Non-pigmented ciliary epithelial cell (primary cell): ENCODE measurements around the gene C10orf62.
A peak's percentile ranks its signal among the peaks of the same experiment; 100 is the strongest.
"Not testable (repeated sequence)": the region's sequence is repeated elsewhere in the genome, so short reads cannot be mapped to it uniquely, and the experiment has no call there.

ENCODE experiments used
- DNase-seq: peaks from one replicate; pipeline ENCODE4 v3.0.0-alpha.2; 2010; ENCODE audit warnings: low read depth

C10orf62 gene

DNA sequence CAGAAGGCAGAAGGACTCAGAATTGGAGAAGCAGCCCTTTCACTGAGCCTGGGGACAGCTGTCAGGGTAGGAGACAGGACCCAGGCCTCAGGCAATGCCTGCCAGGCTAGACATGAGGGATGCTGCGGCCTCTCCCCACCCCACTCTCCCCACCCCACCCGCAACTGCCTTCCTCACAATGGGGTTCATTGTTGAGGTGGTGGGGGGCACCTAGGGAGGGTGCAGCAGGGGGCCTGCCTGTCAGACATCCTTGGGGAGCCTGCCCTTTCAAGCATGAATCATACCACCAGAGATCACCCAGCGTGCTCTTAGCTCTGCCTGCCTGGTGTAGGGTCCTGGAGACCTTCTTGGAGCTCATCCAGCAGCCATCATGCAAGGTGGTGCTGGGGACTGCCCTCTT, at the start of gene C10orf62:
Gene C10orf62, plus strand, starts transcription at position 243 of the 400 bp plus-strand sequence. CDS start 177 bp downstream, outside the sequence.
- no peak for DNase-seq

DNA sequence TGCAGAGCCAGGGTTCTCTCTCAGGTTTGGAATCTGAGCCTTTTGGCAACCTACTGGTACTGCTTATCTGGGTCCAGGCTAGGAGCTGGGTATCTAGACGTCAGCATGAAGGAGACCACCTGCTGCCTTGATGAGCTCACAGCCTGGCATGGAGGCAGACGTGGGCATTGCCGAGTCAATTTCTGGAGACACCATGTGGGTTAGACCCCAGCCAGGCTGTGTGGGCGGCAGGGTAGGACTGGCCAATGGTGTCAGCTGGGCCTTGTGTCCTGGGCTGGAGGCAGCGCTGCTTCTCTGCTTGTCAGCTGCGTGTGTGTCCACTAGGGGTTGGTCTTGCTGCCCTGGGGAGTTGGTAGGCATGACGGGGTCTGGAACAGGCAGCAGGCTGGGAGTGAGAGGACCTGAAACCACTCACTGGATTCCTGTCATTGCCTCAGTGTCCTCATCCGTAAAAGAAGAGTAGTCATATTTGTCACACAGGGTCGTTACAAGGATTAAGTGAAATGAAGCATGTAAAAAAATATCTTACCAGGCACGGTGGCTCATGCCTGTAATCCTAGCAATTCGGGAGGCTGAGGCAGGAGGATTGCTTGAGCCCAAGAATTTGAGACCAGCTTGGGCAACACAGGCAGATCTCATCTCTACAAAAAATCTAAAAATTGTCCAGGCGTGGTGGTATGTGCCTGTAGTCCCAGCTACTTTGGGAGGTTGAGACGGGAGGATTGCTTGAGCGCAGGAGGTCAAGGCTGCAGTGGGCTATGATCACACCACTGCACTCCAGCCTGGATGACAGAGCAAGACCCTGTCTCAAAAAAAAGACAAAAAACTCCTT, 48.6 kb upstream of the C10orf62 start:
- no peak for DNase-seq

GRCh38 chr10:97542169-97543024, 47.1 kb upstream of the C10orf62 start:
- DNase-seq: peak; percentile 86

DNA sequence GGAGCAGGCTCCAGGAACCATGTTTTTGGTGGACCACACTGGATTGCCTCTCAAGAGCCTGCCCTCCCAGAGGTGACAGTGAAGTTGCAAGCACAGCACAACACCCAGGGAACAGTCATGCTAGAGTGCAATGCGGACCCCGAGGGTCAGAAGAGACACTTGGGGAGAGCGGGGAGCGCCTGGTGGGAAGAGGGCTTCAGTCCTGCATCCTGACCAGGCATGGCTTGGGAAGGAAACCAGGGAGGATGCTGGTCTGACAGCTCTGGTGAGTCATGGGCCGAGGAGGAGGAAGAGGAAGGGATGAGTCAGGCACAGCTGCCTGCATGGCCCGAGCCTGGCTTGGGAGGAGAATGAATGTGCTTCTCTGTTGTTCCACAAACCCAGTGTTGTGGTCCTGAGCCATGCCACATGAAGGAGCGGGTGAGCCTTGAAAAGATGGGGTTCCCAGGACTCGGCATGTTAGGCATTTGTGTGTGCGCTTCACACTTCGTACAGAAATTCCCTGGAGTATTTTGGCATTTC, 46.4 kb upstream of the C10orf62 start:
- DNase-seq: peak; percentile 94

GRCh38 chr10:97546456-97547270, 42.9 kb upstream of the C10orf62 start:
- DNase-seq: no peak

DNA sequence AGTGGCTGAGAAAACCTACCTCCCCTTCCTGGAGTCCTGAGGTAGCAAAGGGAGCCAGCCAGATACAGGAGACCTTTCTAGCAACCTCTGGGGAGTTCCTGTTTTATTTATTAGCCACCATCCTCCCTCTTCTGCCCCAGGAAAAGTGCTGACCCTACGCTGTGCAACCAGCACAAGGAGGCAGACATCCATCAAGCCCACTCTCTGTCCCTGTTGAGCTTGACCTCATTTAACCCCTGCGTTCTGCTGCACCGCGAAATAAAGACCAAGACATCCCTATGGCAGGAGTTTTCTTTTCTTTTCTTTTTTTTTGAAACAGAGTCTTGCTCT, 42.3 kb upstream of the C10orf62 start:
- DNase-seq: no peak

- no peak for DNase-seq
Observed at GRCh38 chr10:97547962-97548361, 41.6 kb upstream of the C10orf62 start.

- no peak for DNase-seq
Observed at GRCh38 chr10:97548828-97549455, 40.6 kb upstream of the C10orf62 start.

GRCh38 chr10:97549587-97550322, 39.8 kb upstream of the C10orf62 start:
- no peak for DNase-seq

- no peak for DNase-seq
Observed at GRCh38 chr10:97550336-97551149, 39.0 kb upstream of the C10orf62 start.

- DNase-seq: no peak
Observed at GRCh38 chr10:97551271-97551670, 38.2 kb upstream of the C10orf62 start.

DNA sequence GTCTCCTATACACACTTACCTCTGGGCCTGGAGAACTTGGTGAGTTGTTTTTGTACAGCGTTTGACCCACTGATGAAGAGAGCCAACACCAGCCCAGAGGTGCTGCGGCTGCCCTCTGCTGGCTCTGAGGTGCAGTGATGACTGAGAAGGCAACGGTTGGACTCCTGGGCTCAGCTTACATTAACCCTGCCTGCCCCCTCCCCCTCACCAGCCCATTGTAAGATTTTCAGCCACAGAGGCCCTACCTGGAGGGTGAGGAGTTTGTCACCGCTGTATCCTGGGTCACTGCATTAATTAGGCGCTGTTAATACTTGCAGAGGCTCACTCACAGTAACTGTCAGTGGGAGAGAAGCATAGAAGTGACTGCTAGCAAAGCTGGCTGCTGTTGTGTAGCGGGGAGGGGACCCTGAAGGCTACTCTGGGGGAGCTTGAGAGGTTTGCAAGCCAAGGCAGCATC, 35.9 kb upstream of the C10orf62 start:
- no peak for DNase-seq

DNA sequence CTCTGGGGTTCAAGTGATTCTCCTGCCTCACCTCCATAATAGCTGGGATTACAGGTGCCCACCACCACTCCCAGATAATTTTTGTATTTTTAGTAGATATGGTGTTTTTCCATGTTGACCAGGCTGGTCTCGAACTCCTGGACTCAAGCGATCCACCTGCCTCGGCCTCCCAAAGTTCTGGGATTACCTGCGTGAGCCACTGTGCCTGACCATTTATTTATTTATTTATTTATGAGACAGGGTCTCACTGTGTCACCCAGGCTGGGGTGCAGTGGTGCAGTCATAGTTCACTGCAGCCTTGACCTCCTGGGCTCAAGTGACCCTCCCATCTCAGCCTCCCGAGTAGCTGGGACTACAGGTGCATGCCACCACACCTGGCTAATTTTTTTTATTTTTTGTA, 35.2 kb upstream of the C10orf62 start:
- DNase-seq: not testable (repeated sequence)

- DNase-seq: not testable (repeated sequence)
Observed at GRCh38 chr10:97555541-97555940, 34.0 kb upstream of the C10orf62 start.

DNA sequence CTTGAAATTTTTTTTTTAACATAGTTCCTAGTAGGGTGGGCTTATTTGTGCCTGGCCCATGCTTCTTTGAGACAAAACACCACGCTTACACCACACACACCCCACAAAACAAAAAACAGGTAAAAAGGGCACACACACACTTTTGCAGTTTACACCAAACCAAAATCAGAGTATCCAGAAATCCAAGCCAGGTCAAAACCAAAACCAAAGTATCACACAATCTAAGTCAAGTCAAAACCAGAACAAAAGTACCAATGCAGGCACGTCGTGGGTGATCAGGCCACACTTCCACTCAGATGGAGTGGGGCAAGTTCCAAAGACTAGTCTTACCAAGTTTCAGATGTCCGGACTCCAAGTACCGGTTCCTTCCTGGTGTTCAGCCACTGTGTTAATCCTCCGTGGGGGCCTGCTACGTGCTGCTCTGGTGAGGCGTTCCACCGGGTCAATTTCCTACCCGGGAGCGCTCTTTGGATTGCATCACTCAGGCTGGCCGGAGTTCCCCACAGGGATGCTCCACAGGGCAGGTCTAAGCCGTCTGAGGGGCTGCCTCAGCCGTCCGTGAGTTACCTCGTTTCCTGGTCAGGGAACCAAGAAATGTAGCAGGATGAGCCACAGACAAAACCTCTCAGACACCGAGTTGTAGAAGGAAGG, 28.7 kb upstream of the C10orf62 start:
- not testable (repeated sequence) for DNase-seq

DNA sequence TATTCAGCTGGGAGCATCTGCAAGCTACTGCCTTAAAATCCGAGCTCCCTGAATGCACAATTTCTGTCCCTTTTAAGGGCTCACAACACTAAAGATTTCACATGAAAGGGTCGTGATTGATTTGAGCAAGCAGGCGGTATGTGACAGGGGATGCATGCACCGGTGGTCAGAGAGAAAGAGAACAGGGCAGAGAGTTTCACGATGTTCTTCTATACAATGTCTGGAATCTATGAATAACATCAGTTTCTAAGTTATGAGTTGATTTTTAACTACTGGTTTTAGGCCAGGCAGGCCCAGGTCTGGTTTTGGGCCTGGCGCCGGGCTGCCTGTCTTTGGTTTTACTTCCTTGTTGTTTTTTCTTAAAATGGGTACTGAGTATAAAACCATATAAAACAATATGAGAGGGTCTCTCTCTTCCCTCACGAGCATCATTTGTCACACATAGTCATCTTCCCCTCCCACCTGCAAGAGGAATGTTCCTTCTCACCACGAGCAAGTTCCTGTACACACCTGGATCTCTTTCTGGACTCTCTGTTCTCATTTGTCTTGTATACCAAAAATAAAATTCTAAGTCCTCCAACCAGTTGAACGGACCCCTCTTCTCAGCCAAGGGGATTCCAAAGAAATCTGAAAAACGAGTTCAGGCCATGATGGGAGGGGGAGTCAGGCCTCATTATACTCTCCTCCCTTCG, 28.0 kb upstream of the C10orf62 start:
- DNase-seq: not testable (repeated sequence)

DNA sequence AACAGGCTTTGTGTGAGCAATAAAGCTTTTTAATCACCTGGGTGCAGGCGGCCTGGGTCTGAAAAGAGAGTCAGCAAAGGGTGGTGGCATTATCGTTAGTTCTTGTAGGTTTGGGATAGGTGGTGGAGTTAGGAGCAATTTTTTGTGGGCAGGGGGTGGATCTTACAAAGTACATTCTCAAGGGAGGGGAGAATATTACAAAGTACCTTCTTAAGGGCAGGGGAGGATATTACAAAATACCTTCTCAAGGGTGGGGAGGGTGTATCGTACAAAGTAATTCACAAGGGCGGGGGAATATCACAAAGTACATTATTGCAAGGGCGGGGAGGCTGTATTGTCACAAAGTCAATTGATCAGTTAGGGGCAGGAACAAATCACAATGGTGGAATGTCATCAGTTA, 27.2 kb upstream of the C10orf62 start:
- not testable (repeated sequence) for DNase-seq

DNA sequence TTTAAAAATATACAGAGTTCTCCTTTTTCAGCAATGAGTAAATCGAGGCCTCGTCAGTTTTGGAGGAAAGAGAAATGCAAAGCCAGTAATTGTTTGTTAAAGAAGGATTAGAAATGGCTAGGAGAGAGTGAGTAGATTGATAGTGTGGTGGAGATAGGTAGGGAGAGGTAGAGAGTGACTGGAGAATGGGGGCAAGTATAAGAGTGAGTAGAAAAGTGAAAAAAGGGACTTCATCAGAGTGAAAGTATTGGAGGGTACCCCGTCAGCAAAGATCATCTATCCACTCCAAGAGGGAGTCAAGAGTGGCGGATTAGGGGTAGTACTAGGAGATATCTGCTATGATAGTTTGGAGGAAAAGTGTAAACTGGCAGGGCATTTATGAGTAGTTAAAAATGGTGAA, 26.2 kb upstream of the C10orf62 start:
- DNase-seq: no peak

DNA sequence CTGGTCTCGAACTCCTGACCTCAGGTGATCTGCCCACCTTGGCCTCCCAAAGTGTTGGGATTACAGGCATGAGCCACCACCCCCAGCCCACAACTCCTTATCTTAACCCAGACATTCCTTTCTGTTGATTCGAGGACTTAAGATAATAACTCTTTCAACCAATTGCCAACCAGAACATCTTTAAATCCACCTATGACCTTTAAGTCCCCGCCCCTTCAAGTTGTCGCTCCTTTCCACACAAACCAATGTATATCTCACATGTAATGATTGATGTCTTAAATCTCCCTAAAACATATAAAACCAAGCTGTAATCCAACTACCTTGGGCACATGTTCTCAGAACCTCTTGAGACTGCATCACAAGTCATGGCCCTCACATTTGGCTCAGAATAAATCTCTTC, 24.7 kb upstream of the C10orf62 start:
- no peak for DNase-seq
